OCI-LY1 (cell line): Measurements from ENCODE around the gene TMEM72.

Experiments used
- CTCF ChIP-seq: fragments of 200-600 bp; sonication (generic), shearing (Covaris generic); IDR thresholded peaks from 2 replicates; pipeline ENCODE4 v1.5.1; 2017; ENCODE audit warnings: mild to moderate bottlenecking, antibody characterized with exemption, low read length, moderate library complexity, mixed read lengths
- EZH2 ChIP-seq: fragments of 200-600 bp; sonication (generic), shearing (Covaris generic); IDR thresholded peaks from 2 replicates; pipeline ENCODE4 v1.8.0; 2017; ENCODE audit warnings: borderline replicate concordance, mixed run types, mild to moderate bottlenecking, antibody characterized with exemption, low read length, moderate library complexity, mixed read lengths

- TF ChIP-seq CTCF (no peak), EZH2 (no peak)
These were observed 9.1 kb downstream of the TMEM72 start for GRCh38 chr10:44920252-44920651.
